GM10248 (cell line): ENCODE results near the gene GRID1.

Experiments used
- CTCF ChIA-PET: fragments of 300-600 bp; sonication (Branson Sonifier 250); formaldehyde crosslinking; extraction: SDS; loops from one replicate; lab custom pipeline; 2021; ENCODE audit warnings: antibody characterized with exemption; lab: Yijun Ruan, JAX
- POLR2A ChIA-PET: fragments of 350-650 bp; sonication (Branson Sonifier 250); formaldehyde crosslinking; extraction: SDS; loops from one replicate; lab custom pipeline; 2020; ENCODE audit warnings: antibody characterized with exemption; lab: Yijun Ruan, JAX
- DNase-seq: peaks from one replicate; pipeline ENCODE4 v3.0.0; 2012; ENCODE audit errors: extremely low spot score
- TF ChIP-seq, protein P1 (sequence below): IDR thresholded peaks from 2 replicates; pipeline ENCODE4 v1.5.1; 2012; ENCODE audit warnings: mild to moderate bottlenecking, low read depth; ENCODE audit errors: extremely low read depth, missing control alignments, control extremely low read depth

Gene GRID1

DNA sequence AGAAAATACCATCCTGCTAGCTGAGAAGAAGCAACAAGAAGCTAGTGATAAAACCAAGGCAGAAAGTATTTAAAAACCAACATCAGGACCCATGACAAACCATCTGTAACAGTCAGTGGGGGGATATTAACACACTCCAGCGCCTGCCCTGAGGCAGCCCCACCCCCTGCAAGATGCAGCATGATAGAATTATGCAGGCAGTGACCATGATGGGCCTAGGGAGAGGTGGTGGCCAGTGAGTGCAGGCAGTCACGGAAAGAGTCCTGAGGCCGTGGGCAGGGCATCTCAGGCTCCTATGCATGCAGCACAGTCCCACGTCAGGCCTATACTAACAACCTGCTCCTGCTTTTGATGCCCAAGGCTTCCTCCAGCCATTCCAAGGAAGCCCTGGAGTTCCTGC, 686.9 kb downstream of the GRID1 start:
- DNase-seq = no peak
- ChIA-PET POLR2A (no interaction called here), CTCF (interaction anchor here (1.1 to 1.9 kb wide), 2 partner anchors 11 to 21 kb away, joined by 3 to 5 read pairs; no protein-coding TSS in a partner anchor)
- TF ChIP-seq, protein P1, sequence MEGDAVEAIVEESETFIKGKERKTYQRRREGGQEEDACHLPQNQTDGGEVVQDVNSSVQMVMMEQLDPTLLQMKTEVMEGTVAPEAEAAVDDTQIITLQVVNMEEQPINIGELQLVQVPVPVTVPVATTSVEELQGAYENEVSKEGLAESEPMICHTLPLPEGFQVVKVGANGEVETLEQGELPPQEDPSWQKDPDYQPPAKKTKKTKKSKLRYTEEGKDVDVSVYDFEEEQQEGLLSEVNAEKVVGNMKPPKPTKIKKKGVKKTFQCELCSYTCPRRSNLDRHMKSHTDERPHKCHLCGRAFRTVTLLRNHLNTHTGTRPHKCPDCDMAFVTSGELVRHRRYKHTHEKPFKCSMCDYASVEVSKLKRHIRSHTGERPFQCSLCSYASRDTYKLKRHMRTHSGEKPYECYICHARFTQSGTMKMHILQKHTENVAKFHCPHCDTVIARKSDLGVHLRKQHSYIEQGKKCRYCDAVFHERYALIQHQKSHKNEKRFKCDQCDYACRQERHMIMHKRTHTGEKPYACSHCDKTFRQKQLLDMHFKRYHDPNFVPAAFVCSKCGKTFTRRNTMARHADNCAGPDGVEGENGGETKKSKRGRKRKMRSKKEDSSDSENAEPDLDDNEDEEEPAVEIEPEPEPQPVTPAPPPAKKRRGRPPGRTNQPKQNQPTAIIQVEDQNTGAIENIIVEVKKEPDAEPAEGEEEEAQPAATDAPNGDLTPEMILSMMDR = no peak

DNA sequence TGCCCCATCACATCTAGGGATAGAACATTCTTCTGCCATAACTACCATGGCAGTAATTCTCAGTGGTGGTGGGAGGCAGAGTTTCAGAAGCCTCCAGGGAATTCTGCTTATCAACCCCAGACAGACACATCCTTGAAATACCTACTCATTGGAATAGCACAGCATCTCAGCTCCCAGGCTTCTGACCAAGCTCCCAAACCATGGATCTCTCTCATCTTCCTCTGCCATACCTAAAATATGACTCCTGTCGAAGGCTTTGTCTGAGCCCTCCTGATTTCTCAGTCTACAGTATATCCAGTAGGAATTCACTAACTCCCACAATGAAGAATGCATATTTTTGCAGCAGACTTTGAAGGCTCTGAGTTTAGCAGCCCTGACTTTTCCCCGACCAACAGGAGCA, 687.5 kb downstream of the GRID1 start:
- DNase-seq = no peak
- CTCF ChIA-PET = interaction anchor here (1.1 to 1.9 kb wide), 2 partner anchors 10 to 20 kb away, joined by 3 to 5 read pairs; no protein-coding TSS in a partner anchor
- POLR2A ChIA-PET = no interaction called here
- TF ChIP-seq, protein P1 = no peak

DNA sequence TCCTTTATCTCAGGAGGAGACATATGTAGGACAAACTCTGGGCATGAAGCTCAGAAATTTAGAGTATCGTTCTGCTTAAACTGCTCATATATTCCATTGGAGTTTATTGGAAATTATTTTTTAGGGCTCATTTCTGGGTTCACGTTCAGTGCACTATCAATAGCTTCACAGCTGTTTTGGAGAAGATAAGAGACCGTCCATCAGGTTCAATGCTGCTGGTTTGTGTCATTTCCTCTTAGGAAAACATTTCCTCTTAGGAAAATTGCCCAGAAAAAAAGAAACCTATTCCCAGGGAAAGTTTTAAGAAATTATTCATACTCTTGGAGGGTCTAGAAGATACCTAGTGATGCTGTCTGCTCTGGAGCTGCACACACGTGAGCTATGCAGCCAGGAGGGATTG, 691.7 kb downstream of the GRID1 start:
- no peak for DNase-seq
- ChIA-PET POLR2A (no interaction called here), CTCF (interaction anchor here (1.2 to 1.4 kb wide), 4 partner anchors 9 to 22 kb away, joined by 3 to 5 read pairs (median 4); no protein-coding TSS in a partner anchor)
- TF ChIP-seq, protein P1 = no peak

DNA sequence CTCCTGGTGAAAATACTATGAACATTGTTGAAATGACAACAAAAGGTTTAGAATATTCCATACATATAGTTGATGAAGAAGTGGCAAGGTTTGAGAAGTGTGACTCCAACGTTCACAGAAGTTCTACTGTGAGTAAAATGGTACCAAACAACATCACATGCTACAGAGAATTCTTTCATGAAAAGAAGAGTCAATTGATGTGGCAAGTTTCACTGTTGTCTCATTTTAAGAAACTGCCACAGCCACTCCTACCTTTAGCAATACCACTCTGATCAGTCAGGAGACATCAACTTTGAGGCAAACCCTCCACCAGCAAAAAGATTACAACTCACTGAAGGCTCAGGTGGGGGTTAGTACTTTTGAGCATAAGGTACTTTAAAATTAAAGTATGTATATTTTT, 693.3 kb downstream of the GRID1 start:
- ChIA-PET POLR2A (no interaction called here), CTCF (no interaction called here)
- TF ChIP-seq, protein P1 = no peak
- DNase-seq = no peak

DNA sequence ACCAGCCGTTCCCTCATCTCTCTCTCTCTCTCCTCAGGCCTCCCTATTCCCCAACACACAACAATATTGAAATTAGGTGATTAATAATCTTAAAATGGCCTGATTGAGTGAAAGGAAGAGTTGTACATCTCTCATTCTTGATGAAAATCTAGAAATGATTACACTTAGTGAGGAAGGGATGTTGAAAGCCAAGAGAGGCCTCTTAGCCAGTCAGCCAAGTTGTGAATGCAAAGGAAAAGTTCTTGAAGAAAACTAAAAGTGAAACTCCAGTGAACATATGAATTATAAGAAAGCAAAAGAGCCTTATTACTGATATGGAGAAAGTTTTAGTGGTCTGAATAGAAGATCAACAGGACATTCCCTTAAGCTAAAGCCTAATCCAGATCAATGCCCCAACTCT, 695.1 kb downstream of the GRID1 start:
- CTCF ChIA-PET = no interaction called here
- DNase-seq = no peak
- TF ChIP-seq, protein P1 = no peak
- POLR2A ChIA-PET = no interaction called here

DNA sequence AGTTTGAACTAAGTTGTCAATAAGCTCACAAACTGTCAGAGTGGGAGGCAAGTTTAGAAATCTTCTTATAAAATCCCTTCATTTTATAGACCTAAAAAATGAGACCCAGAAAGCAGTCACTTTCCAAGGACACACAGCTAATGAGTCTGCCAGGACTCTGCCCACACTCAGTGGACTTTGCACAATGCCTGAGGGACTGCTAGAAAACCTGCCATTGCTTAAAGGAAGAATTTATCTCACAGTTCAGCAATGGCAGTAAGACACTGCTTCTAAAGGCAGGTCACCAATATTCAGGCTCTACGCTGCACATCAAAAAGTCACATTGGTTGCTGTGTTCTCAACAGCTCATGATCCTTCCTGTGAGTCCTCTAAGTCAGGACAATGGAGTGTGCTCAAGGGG, 698.1 kb downstream of the GRID1 start:
- TF ChIP-seq, protein P1 = no peak
- CTCF ChIA-PET = interaction anchor here (1.0 to 1.9 kb wide), 2 partner anchors 10 to 13 kb away, joined by 4 to 5 read pairs; no protein-coding TSS in a partner anchor
- POLR2A ChIA-PET = no interaction called here
- no peak for DNase-seq
